Hair follicular keratinocyte (primary cell): ENCODE data around the gene ME1. TPM values are rescaled to one million over a fixed set of nuclear protein-coding genes. Genes with fewer than 3 reads are reported as not detected.

Source experiments
- total RNA-seq: library from RNA; depleted of rRNA; stranded (reverse); fragments of >200 nt; gene quantifications from 2 replicates; pipeline ENCODE4 v1.2.3, GENCODE V29; 2015

The ME1 gene
- total RNA-seq, result 24.3 and 29.8 TPM in 2 replicates

DNA sequence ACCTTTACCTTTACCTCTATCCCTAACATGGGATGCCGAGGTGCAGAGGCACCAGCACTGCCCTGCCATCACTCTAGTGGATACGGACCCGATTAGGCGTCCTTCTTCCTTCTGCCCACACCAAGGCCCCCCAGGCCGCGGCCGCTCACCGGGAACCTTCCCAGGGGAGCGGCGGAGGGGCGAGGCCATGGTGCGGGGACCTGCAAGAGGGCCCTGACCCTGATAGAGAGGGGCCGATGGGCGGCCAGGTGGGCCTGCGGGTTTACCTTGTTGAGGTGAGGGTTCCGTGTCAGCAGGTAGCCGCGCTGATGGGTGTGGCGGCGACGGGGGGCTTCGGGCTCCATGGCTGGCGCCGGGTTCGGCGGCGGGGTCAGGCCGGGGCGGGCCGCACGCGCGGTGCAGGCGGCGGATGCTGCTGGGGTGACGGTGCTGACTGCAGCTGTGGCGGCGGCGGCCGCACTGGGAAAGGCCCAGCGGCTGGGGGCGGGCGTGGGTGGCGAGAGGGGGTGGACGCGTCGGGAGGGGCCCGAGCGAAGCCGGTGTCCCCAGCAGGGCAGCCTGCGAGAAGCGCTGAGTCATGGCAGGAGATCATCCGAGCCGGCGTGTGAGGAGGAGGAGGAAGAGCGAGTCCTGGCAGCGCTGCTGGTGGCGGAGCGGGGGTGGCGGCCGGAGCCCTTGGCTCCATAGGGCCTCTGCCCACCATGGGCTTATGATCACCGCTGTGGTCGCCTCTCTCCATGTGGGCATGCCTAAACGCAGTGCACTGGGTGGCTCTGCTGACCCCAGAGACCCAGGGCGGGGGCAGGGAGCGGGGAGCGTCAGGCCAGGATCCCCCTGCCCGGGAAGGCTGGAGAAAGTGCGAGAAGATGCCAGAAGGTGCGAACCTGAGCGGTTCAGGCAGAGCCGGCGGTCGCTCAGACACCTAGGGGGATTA, at the start of gene ME1:
Gene ME1, minus strand, starts transcription at position 441 of the 934 bp plus-strand sequence. Its CDS starts 97 bp downstream, at position 344.

DNA sequence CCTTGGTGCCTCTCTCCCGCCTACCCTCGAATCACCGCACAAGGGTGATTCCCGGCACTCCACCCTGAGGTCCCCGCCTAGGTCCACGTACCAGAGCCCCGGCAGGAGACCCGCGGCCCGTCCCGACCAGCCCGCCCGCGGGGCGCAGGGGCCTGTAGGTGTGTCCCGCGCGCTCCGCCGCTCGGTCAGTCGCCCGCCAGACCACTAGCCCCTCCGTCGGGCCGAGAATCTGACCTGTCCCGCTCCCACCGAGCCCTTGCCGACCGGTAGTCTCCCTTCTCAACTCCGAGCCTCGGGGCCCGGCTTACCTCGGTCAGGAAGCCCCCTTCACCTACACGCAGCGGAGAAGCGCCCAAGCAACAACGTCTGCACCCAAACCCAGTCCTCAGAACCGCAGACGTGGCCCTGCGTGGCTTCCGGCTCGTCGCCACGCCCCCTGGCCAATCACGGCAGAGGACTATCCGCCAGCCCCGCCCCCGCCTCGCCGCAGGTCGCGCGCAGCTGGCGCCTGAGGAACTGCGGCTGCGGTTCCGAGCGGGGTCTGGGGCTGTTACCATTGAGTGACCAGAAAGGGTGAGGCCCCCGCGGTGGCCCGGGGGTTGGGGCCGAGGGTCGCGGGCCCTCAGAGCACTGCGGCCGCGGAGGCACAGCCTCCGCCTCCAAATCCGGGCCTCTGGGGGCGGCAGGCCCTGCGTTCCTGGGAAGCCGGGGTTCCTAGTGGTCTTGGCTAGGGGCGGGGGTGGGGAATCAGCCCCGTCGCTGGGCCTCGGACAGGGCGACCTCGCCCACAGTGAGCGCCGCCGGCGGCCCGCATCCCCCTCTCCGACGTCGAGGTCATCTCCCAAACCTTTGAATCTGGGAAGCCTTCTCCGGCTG, 237.7 kb downstream of the ME1 start, which contains the start of the genes PGM3 and RWDD2A:
Gene PGM3, minus strand, starts transcription at position 395 of the 876 bp plus-strand sequence. CDS start 2,253 bp downstream, outside the sequence.
Gene RWDD2A, plus strand, starts transcription at position 487 of the 876 bp plus-strand sequence. CDS start 1,095 bp downstream, outside the sequence.

Other genes starting within 250 kb of the ME1 start
- 36.5 and 40.4 TPM in 2 replicates for gene PGM3, start 237.8 kb downstream of the ME1 start, total RNA-seq
- 0.72 and 1.8 TPM in 2 replicates for gene RWDD2A, start 237.7 kb downstream of the ME1 start, total RNA-seq
- 0.08 TPM in 1 of 2 replicates, not detected in the other for gene PRSS35, start 81.5 kb upstream of the ME1 start, total RNA-seq